NCI-H2196 (cell line): Measurements from ENCODE around the gene VPS13C.

Source experiments
- DNase-seq: peaks from one replicate; lab custom pipeline; 2025; ENCODE audit not compliant: unreplicated experiment; lab: John Stamatoyannopoulos, UW

The VPS13C gene

DNA sequence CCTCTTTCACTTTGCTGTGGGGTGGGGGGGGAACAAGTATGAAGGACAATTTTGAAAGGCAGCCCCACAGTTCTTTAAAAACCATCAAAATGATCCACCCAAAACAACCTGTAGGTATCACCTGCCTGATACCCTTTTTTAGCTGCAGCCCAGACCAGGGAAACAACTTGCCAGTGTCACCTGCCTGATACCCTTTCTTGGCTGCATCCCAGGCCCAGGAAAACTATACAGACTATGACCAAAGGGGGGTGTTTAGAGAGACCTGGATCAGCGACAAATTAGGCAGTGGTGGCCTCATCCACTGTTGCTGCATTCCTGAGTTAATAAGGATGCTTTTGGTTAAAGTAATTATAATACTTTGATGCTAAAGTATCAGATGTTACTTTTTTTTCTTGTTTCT lies 122.0 kb downstream of the VPS13C start:
- DNase-seq = peak; percentile 3

DNA sequence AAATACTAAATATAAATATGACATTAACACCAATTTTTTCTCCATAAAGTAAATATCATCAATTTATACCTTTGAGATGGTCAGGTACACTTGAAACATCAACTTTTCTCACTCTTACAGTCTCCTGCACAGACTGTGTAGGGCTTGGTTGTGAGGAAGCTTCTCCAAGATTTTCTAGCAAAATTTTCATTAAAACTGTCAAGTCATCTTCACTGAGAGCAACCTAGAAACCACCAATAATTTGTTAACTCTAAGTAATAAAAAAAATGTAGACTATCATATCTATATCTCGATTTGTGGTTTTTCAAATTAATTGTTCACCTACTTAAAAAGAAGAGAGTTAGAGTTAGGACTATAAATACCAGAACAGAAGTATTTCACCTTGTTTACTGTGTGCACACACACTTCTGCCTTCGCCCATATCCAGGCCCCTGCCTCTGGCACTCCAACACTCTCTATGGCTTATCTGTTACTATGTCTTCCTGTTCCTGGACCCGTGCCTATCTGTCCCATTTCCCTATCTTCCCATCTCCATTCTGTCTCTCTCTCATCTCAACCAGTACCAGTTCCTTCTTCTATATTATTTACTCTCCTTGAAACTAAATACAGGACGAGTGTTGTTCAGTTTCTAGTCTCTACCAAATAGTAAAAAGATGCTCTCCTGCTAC lies 123.6 kb downstream of the VPS13C start:
- DNase-seq = no peak

DNA sequence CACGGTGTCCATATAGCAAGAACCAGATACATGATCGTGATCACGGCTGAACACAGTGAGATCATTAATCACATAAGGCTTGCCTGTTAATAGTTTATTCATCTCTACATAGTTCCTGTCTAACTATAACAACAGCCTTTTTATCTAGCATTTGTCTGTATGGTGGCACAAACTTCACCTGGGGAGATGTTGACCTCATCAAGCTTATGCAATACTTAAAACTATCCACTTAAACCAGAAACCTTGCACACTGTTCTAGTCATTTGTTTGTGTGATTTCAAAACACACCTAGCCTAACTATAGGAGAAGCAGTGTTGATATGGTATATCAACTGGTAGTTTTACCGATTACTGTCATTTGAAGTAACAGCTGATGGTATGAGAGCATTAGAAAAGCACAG lies 124.8 kb downstream of the VPS13C start:
- DNase-seq = no peak

DNA sequence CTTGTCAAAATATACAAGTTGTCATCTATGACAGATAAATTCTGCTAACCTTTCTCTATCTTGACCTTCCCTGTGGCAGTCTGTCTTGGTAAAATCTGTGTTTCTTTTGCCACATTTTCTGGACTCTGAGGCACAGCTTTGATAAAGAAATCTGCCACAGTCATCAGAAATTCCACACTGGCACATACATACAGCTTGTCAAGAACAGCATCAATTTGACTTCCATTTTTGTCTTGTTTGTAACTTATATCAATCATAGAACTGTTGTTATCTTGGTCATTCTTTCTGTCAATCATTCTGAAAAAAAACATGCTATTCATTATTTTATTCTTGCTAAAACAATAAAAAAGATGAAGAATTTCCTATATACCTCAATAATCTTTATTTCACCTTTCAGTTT lies 130.8 kb downstream of the VPS13C start:
- DNase-seq = no peak

DNA sequence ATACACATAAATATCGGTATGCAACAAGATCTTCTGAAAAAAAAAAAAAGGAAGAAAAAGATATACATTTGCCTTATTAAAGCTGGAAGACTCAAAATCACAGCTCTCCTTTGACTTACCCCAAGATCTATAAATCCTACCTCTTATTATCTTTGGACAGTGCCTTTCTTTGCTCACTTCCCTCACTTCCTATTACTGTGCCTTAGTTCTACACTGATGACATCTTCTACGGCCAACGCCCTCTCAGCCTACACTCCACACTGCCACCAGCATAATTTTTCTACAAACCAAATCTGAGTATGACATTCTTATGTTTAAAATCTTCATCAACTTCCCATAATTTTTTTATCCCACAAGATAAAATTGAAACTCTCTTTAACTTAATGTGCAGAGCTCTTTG lies 137.1 kb downstream of the VPS13C start:
- no peak for DNase-seq

DNA sequence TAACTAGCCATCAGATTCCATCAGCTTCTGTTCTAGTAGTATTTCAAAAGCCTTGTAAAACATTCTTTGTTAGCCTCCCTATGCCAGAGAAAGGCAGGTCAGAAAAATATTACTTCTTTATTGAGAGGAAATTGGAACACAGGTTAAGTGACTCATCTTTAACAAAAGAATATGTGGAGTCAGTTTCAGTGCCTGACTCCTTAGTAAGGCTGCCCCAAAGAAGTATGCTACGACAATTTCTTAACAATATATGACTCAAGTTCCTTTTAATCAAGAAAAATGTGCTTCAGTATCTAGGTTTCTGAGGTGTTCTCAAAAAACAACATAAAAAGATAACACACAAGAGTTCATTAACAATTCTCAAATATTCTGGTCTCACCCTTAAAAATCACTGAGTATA lies 139.2 kb downstream of the VPS13C start:
- DNase-seq = no peak

DNA sequence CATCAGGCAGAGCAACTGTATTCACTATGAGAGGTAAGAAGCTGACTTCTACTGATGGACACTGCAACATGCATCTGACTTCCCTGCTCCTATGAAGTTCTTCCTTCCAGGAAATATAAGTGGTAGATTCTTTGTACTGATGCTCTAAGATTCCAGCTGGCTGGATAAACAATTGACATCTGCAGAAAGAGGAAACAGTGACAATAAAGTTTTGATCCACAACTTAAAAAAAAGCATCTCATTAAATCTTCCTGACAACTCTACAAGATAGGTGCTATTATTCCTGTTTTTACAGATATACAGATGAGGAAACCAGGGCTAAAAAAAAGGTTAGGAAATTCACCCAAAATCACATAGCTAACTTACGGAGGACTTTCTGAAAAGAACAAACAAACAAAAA lies 142.8 kb downstream of the VPS13C start:
- no peak for DNase-seq

DNA sequence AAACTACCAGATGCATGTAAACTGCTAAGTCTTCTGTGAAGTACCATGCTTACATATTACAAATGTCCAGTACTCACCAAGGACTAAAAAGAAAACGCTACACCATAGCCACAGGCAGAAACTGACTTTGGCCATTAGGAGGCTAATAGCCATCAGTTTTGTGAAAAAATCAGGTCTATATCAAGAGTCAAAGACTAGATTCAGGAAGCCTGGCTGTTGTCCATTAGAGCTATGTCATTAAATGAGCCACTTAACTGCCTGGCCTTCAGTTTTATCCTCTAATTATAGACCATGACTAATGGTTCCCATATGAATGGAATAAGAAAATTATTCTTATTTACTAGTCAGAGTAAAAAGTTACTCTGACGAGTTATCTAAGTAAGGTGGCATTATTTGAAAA lies 144.1 kb downstream of the VPS13C start:
- DNase-seq = no peak

DNA sequence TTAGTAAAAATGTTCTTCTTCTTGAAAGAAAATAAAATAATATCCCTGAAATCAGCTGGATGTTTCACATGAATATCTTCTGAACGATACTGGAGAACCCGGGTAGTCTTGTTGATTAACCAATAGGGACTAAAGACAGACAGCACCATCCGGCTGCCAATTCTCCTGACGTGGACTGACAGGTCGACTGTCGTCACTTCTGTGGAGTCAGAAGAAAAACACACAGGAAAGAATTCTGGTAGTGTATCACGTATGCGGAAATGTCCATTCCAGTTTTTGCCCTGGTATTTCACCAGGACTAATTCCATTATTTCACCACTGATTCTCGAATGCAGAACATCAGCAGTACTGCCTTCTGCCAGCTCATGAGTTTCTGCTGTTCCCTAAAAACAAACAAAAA lies 144.6 kb downstream of the VPS13C start:
- no peak for DNase-seq

DNA sequence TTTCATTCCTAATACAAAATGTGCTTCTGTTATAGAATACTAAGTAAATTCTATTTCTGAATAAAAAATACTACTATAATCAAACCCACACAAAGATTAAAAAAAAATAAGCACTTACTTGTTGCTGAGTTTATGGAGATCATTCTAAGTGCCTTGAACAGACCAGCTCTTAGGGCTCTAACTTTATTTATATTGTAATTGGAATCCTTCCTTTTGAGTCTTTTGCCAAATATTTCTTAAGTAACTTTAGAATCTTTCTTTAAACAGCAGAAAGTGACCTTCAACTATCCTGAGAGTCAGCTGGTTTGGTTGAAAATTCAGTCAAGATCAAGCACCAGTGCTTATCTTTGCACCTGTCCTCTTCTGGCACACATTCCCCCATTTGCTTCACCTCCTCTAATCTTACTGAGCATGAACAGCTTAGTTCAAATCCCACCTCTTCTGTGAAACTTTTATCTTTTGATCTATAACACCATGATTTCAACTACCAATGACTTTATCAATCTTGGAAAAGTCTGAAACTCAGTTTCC lies 149.3 kb downstream of the VPS13C start:
- DNase-seq = no peak

DNA sequence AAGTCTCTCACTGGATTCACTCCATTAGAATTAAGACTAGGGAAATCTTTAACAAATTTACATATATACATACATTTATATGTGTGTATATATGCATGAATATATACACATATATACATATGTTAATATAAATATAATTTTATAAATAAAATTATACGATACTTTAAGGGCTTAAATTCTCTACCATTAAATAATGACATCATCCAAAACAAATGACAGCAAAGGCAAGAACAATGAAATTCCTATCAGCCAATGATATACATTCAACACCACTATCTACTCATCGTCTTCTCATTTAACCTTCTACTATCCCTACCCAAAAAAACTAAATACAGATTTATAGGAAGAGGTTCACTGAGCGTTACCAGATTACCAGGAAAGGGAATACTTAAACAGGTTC lies 152.0 kb downstream of the VPS13C start:
- no peak for DNase-seq

DNA sequence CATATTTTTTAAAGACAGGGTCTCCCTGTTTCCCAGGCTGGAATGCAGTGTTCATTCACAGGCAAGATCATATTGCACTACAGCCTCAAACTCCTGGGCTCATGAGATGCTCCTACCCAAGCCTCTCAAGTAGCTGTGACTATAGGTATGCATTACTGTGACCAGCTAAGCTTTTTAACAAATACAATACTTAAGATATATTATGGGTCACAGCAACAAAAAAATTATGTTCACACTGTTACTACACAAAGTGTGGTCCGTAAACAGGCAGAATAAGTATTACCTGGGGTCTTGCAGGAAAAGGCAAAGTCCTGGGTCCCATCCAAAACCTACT lies 152.5 kb downstream of the VPS13C start:
- DNase-seq = no peak

DNA sequence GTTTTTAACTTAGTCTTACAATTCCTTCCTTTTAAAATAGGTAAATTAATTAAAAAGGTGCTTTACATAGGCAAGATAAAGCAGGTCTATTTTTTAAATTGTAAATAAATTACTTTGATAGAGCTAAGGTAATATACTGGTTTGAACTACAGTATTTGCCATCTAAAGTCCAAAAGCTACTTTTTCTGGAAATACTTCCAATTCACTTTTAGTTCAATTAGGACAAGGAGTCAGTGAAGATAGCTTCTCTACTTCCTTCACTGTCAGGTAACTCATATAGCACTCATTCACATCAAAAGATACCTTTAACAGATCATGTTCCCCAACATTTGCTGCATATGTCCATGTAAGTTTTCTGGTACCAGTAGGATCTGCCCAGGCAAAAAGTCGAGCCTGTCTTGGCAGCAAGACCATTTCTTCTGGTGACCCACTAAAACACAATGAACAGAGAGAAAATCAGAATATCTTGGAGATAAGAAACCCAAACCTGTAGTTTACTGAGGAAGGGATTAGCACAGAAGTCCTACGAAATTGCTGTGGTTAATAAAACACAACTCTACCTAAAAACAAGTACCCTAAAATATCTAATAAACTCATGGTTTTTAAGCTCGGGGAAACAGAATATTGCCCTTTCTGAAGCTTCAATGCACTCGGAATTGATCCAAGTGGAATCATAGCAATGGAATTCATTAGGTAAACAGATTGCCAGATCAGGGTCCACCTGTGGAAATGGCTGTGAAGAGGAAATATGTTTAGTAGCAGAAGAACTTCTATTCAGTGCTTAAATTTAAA lies 153.1 kb downstream of the VPS13C start:
- DNase-seq = no peak

DNA sequence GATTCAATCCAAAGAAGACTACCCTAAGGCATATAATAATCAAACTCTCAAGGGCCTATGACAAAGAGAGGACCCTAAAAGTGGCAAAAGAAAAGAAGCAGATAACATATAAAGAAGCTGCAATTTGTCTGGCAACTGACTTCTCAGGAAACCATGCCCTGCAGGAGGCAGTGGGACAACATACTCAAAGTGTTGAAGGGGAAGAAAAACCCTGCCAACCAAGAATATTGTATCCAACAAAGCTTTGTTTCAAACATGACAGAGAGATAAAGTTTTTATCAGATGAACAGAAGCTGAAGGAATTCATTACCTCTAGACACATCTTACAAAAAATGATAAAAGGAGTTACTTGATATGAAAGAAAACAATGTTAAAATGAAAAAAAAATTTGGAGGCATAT lies 167.1 kb downstream of the VPS13C start:
- no peak for DNase-seq

DNA sequence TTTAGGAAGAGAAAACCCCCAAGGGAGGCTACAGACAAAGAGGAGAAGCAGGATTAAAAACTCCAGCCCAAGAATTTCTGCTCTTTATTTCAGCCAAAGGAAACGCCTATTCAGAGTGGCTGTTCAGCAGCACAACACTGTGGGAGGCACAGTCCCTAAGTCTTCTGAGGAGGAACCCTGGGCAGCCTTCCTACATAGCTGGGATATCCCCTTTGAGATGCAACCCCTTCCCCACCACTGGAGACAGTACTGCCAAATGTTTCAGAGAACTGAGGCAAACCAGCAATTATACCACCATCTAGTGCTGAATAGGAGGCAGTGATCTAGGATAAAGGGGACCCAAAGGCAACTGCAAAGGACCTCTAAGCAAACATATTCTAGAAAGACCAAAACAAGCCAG lies 168.1 kb downstream of the VPS13C start:
- no peak for DNase-seq

DNA sequence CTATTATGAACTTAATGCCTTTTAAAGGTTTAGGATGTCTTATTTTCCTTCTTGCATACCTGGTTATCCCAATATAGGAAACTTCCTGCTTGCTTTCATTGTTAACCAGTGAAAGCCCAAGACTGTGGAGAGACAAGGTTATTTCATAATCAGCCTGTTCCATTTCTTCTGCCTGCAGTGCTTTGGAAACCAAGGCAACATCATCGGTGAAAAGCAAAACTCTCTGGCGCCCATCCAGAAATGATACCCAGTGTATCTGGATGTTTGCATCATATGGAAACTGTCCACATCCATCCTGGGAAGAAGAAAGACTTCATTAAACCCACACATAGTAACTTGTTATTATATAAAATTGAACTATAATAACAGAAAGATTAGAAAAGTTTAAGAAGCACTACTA lies 170.1 kb downstream of the VPS13C start:
- no peak for DNase-seq

DNA sequence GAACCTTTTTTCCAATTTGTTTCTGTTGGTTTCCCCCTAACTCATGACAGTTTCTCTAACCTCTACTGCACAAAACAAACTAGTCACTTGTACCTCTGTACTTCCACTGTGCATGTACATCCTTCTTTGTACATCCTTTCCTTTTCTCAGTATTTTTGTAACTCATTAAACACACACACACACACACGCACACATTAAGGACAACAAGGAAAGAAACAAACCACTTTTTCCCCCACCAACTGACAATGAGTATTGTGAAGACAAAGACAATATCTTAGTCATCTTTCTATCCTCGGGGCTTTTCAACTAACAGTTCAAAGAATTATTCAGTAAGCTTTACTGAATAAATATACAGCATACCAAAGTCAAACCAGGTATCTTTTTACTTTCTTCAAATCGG lies 170.5 kb downstream of the VPS13C start:
- no peak for DNase-seq

DNA sequence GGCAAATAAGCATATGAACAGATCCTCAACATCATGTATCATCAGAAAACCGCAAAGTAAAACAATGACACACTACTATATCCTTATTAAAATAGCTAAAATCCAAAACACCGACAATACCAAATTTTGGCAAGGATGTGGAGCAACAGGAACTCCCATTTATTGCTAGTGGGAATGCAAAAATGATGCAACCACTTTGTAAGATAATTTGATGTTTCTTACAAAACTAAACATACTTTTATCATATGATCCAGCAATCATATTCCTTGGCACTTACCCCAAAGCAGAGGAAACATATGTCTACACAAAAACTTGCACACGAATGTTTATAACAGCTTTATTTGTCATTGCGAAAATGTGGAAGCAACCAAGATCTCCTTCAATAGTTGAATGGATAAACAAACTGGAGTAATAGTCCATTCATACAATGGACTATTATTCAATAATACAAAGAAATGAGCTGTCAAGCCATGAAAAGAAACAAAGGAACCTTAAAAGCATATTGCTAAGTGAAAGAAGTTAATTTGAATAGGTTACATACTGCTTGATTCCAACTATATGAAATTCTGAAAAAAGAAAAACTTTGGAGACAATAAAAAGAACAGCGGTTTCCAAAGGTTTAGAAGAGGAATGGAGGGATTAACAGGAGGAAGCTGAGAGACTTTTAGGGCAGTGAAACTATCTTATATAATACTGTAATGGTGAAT lies 172.0 kb downstream of the VPS13C start:
- no peak for DNase-seq

DNA sequence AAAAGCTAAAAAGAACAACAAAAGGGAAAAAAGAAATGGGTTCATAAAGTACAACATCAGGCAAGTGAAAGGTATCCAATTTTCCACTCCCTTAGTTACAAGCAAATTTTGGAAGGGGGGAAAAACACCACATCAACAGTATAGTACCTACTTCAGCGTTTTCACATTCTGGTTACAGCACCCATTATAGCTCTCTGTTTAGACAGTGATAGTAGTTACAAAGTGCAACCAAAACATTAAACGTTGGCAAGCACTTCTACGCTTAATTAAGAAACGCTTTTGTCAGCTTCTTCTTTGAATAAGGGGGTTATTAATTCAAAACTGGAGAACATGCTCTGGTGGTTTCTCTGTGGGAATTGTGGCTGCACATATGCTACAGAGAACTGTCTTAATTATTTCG lies 180.2 kb downstream of the VPS13C start:
- DNase-seq = no peak

DNA sequence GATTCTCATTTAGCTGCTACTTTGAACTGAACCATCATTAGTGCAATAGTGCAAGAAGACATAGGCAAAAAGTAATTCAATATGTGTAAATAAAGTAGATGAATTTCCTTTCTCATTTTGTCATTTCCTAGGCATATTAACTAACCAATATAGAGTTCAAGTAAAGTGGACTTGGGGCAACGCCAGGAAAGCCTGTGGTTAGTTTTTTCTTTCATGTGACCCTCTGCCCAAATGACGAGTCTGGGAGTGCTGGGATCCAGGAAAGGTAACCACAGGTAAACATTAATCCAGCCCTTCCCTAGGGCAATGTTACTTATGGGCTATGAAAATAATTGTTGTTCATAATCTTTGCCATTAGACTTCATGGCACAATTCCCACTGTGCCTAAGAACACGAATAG lies 181.0 kb downstream of the VPS13C start:
- DNase-seq = peak; percentile 42

DNA sequence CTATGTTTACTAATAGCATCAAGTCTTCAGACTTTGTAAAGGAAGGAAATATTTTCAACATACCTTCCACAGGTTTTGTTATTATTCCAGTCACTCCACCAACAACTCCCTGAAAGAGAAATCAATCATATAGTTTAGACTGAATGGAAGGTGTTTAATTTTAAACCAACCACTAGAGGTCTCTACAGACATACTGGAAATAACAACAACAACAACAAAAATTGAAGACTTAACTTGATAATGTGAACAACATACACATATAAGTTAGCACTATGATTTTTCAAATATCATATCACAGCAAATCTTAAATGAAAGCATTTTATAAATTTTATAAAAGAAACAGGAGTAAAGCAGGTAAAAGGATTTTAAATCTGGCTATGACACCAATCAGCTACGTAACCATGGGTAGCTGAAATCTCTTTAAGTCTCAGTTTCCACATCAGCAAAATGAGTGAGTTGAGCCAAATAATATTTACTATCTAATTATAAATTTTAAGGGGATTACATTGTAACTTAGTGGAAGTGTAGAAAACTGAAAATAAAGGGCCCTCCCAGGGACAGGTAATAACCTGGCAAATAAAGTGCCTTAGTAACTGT lies 188.2 kb downstream of the VPS13C start:
- peak; percentile 2 for DNase-seq

DNA sequence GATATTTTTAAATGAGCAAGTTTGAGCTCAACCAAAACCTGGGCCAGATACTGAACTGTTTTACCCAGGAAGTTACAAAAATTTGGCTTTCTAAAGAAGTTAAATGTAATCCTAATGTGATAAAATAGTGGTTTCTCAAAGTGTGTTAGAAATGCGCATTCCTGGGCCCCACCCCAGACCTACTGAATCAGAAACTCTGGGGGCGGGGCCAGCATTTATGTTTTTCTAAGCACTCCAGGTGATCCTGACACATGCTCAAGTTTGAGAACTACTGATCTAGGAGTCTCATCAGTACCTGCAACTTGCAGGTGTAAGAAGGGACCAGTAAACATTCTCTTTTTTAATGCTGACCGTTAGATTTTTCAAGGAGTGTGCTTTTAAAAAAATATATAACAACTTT lies 190.6 kb downstream of the VPS13C start:
- DNase-seq = no peak
